ENCODE results near the gene ASL. TPM values are rescaled to one million over a fixed set of nuclear protein-coding genes. Genes with fewer than 3 reads are reported as not detected.

ASL gene
- total and polyA plus RNA-seq, 9 of the 15 experiments (the other 6 are each of a cell fraction or from before 2014, with no cell fraction given): 2.6 to 67.0 (median 33.3) TPM

DNA sequence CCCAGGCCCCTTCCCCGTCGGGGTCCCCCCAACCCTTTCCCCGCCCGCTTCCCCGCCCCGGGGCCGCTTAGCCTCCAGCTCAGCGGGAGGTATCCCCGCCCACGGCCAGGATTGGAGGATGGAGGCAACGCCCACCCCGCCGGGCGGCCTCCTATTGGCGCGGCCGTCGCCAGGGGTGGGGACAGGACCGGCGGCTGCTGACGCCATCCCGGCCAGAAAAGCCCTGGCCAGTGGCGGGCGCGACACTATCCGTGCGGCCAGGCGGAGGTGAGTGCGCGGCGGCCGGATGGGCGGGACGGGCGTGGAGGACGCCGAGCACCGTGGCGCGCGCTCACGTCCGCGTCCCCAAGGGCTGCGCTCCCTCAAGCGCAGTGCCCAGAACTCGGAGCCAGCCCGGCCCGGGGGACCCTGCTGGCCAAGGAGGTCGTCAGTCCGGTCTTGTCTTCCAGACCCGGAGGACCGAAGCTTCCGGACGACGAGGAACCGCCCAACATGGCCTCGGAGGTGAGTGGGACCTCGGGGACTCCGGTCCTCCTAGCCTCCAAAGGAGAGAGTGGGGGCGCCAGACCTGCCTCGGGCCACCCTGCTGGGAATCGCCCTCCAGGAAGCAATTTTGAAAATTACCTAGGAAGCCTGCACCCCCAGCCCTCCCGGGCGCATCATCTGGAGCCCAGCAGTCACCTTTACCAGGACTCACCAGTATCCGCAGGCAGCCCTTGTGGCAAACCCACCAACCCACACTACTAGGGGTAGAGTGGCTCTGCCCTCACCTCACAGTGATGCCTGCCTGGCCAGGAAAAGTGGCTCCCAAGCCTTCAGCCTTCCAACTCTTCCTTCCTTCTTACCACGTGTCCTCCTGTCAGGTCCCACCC, at the start of gene ASL (continued):
- TF ChIP-seq ZNF707 (CRISPR knock-in tag; conservative IDR thresholded peaks at IDR 0.05) (no peak), ZNF764 (CRISPR knock-in tag; IDR thresholded peaks at IDR 0.05; ENCODE audit: low read depth) (no peak), RBFOX2 (IDR thresholded peaks at IDR 0.05; ENCODE audit: low read depth, low read length) (peak; percentile 99), HDAC2 (IDR thresholded peaks at IDR 0.05) (peak; percentile 64), TEAD4 (IDR thresholded peaks at IDR 0.05; ENCODE audit: low read length) (no peak), TEAD4 (CRISPR knock-in tag; IDR thresholded peaks at IDR 0.05; ENCODE audit: borderline replicate concordance) (no peak), MAFK (IDR thresholded peaks at IDR 0.05; ENCODE audit: low read length) (no peak), ZNF253 (CRISPR knock-in tag; conservative IDR thresholded peaks at IDR 0.05) (no peak), HDAC3 (IDR thresholded peaks at IDR 0.05; ENCODE audit: borderline replicate concordance, partially characterized antibody) (no peak), TCF3 (CRISPR knock-in tag; IDR thresholded peaks at IDR 0.05) (peak; percentile 64), RNF2 (IDR thresholded peaks at IDR 0.05) (peak; percentile 60; the same call in 1 of the 2 replicates), ZNF124 (CRISPR knock-in tag; IDR thresholded peaks at IDR 0.05) (no peak), SRF (CRISPR knock-in tag; IDR thresholded peaks at IDR 0.05) (peak in 1 of 2 experiments; percentile 69; a peak in 1 of 4 replicates), HMG20A (CRISPR knock-in tag; conservative IDR thresholded peaks at IDR 0.05) (no peak), SRSF9 (IDR thresholded peaks at IDR 0.05; ENCODE audit: borderline replicate concordance, low read depth, low read length) (no peak), C11orf30 (IDR thresholded peaks at IDR 0.05; ENCODE audit: low read depth) (no peak), NFXL1 (CRISPR knock-in tag; IDR thresholded peaks at IDR 0.05) (no peak)
- TF ChIP-seq, protein P1, sequence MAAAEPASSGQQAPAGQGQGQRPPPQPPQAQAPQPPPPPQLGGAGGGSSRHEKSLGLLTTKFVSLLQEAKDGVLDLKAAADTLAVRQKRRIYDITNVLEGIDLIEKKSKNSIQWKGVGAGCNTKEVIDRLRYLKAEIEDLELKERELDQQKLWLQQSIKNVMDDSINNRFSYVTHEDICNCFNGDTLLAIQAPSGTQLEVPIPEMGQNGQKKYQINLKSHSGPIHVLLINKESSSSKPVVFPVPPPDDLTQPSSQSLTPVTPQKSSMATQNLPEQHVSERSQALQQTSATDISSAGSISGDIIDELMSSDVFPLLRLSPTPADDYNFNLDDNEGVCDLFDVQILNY (CRISPR knock-in tag; IDR thresholded peaks at IDR 0.05): no peak
- TF ChIP-seq, protein P2, sequence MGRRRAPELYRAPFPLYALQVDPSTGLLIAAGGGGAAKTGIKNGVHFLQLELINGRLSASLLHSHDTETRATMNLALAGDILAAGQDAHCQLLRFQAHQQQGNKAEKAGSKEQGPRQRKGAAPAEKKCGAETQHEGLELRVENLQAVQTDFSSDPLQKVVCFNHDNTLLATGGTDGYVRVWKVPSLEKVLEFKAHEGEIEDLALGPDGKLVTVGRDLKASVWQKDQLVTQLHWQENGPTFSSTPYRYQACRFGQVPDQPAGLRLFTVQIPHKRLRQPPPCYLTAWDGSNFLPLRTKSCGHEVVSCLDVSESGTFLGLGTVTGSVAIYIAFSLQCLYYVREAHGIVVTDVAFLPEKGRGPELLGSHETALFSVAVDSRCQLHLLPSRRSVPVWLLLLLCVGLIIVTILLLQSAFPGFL (CRISPR knock-in tag; IDR thresholded peaks at IDR 0.05): peak; percentile 93; the same call in 1 of the 2 replicates
- TF ChIP-seq, protein P3, sequence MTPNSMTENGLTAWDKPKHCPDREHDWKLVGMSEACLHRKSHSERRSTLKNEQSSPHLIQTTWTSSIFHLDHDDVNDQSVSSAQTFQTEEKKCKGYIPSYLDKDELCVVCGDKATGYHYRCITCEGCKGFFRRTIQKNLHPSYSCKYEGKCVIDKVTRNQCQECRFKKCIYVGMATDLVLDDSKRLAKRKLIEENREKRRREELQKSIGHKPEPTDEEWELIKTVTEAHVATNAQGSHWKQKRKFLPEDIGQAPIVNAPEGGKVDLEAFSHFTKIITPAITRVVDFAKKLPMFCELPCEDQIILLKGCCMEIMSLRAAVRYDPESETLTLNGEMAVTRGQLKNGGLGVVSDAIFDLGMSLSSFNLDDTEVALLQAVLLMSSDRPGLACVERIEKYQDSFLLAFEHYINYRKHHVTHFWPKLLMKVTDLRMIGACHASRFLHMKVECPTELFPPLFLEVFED (CRISPR knock-in tag; conservative IDR thresholded peaks at IDR 0.05): no peak
- TF ChIP-seq, protein P4, sequence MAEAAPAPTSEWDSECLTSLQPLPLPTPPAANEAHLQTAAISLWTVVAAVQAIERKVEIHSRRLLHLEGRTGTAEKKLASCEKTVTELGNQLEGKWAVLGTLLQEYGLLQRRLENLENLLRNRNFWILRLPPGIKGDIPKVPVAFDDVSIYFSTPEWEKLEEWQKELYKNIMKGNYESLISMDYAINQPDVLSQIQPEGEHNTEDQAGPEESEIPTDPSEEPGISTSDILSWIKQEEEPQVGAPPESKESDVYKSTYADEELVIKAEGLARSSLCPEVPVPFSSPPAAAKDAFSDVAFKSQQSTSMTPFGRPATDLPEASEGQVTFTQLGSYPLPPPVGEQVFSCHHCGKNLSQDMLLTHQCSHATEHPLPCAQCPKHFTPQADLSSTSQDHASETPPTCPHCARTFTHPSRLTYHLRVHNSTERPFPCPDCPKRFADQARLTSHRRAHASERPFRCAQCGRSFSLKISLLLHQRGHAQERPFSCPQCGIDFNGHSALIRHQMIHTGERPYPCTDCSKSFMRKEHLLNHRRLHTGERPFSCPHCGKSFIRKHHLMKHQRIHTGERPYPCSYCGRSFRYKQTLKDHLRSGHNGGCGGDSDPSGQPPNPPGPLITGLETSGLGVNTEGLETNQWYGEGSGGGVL (CRISPR knock-in tag; IDR thresholded peaks at IDR 0.05): no peak
- TF ChIP-seq, protein P5, sequence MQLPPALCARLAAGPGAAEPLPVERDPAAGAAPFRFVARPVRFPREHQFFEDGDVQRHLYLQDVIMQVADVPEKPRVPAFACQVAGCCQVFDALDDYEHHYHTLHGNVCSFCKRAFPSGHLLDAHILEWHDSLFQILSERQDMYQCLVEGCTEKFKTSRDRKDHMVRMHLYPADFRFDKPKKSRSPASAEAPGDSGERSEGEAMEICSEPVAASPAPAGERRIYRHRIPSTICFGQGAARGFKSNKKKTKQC (CRISPR knock-in tag; IDR thresholded peaks at IDR 0.05): peak; percentile 86

Measured in K562 (cell line).